ENCODE data around the gene RNU5D-1. TPM values are rescaled to one million over a fixed set of nuclear protein-coding genes. Genes with fewer than 3 reads are reported as not detected.

RNU5D-1 gene
- total and polyA plus RNA-seq, 2 of the 13 experiments (the other 11 are each of a cell fraction or from before 2014, with no cell fraction given) = 165 TPM; not detected in 1

GRCh38 chr1:44775078-44775929 lies 44.3 kb upstream of the RNU5D-1 start, which contains the start of gene RPS8 (continued):
- TF ChIP-seq TP53 (CRISPR knock-in tag; conservative IDR thresholded peaks at IDR 0.05) = 0 out of 2 replicates have a peak, but pooled peaks have one; percentile 83
- TF ChIP-seq ZSCAN21 (CRISPR knock-in tag; IDR thresholded peaks at IDR 0.05; ENCODE audit: borderline replicate concordance) = peak; percentile 90
- TF ChIP-seq RBM22 (optimal IDR thresholded peaks at IDR 0.05; ENCODE audit: low read length) = no peak
- TF ChIP-seq PAXIP1 (CRISPR knock-in tag; conservative IDR thresholded peaks at IDR 0.05) = no peak
- no peak; the same call in 1 of the 2 replicates for TF ChIP-seq ZC3H13 (CRISPR knock-in tag; IDR thresholded peaks at IDR 0.05)
- no peak for TF ChIP-seq HNRNPUL1 (IDR thresholded peaks at IDR 0.05; ENCODE audit: low read depth, low read length)
- peak; percentile 83 for TF ChIP-seq SP5 (CRISPR knock-in tag; IDR thresholded peaks at IDR 0.05; ENCODE audit: borderline replicate concordance, low read depth)
- no peak for TF ChIP-seq ZNF224 (CRISPR knock-in tag; IDR thresholded peaks at IDR 0.05)
- TF ChIP-seq ZNF572 (CRISPR knock-in tag; IDR thresholded peaks at IDR 0.05) = no peak
- no peak for TF ChIP-seq PLRG1 (conservative IDR thresholded peaks at IDR 0.05)
- TF ChIP-seq SMAD1 (CRISPR knock-in tag; IDR thresholded peaks at IDR 0.05; ENCODE audit: borderline replicate concordance, low read depth) = no peak; the same call in 1 of the 2 replicates
- no peak for TF ChIP-seq ARID2 (CRISPR knock-in tag; IDR thresholded peaks at IDR 0.05; ENCODE audit: borderline replicate concordance)
- peak; percentile 98 for TF ChIP-seq SPEN (CRISPR knock-in tag; IDR thresholded peaks at IDR 0.05; ENCODE audit: low read depth)
- no peak; the same call in 1 of the 2 replicates for TF ChIP-seq PAX8 (CRISPR knock-in tag; IDR thresholded peaks at IDR 0.05; ENCODE audit: borderline replicate concordance)
- TF ChIP-seq PPARG (CRISPR knock-in tag; conservative IDR thresholded peaks at IDR 0.05) = 0 out of 2 replicates have a peak, but pooled peaks have one; percentile 49
- peak; percentile 58 for TF ChIP-seq HHEX (CRISPR knock-in tag; IDR thresholded peaks at IDR 0.05)
- no peak for TF ChIP-seq ZNF432 (CRISPR knock-in tag; IDR thresholded peaks at IDR 0.05; ENCODE audit: borderline replicate concordance)
- TF ChIP-seq ZNF274 (CRISPR knock-in tag; IDR thresholded peaks at IDR 0.05) = peak; percentile 81
- TF ChIP-seq CEBPB (IDR thresholded peaks at IDR 0.05; ENCODE audit: borderline replicate concordance, low read depth, low read length) = no peak
- no peak for TF ChIP-seq HNF4G (IDR thresholded peaks at IDR 0.05; ENCODE audit: borderline replicate concordance, low read depth, low read length)
- no peak for TF ChIP-seq HNF4G (CRISPR knock-in tag; IDR thresholded peaks at IDR 0.05; ENCODE audit: borderline replicate concordance, low read depth)
- peak; percentile 93 for TF ChIP-seq XBP1 (CRISPR knock-in tag; IDR thresholded peaks at IDR 0.05)
- peak; percentile 50; the same call in 1 of the 2 replicates for TF ChIP-seq NFKBIZ (CRISPR knock-in tag; IDR thresholded peaks at IDR 0.05)
- TF ChIP-seq NFE2L1 (CRISPR knock-in tag; IDR thresholded peaks at IDR 0.05; ENCODE audit: borderline replicate concordance) = peak; percentile 51; the same call in 1 of the 2 replicates
- TF ChIP-seq, protein P1, sequence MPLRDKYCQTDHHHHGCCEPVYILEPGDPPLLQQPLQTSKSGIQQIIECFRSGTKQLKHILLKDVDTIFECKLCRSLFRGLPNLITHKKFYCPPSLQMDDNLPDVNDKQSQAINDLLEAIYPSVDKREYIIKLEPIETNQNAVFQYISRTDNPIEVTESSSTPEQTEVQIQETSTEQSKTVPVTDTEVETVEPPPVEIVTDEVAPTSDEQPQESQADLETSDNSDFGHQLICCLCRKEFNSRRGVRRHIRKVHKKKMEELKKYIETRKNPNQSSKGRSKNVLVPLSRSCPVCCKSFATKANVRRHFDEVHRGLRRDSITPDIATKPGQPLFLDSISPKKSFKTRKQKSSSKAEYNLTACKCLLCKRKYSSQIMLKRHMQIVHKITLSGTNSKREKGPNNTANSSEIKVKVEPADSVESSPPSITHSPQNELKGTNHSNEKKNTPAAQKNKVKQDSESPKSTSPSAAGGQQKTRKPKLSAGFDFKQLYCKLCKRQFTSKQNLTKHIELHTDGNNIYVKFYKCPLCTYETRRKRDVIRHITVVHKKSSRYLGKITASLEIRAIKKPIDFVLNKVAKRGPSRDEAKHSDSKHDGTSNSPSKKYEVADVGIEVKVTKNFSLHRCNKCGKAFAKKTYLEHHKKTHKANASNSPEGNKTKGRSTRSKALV (CRISPR knock-in tag; IDR thresholded peaks at IDR 0.05) = peak; percentile 80

Data from HepG2 (cell line).